ENCODE data around the gene ATG12. TPM values are rescaled to one million over a fixed set of nuclear protein-coding genes. Genes with fewer than 3 reads are reported as not detected.

The ATG12 gene
- total RNA-seq, 1 donor from 2014 or later: 50.6 TPM

DNA sequence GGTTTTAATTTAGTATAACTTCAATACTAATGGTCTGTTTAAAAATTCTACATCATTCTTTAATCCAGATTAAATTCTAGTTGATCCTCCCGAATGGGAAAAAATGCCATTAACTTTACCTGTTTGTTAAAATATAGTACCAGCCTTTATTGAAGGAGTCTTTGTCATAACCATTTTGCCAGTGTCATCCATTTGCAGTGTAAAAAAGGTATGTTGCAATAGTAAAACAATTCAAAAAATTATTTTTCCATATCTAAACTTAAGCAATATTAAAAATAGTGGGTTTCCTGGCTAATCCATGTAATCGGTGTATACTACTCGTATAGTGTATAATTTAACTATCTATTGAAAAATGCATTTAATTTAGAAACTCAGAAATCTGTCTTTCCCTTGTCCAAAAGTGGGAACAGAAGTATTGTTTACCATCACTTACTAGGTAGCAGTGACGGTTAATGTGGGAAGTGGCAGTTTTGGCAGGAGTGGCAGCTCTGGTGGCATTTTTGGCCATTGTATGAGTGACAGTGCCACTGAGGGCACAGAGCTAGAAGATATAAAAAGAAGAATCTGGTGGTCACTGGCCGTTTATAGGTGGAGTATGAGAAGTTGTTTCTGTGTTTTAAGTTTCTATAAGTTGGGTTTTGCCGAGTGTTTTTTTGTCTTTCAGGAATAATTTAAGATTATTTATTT, 2.2 kb upstream of the ATG12 start:
- intact Hi-C loops (cut with DNase I): loop anchor here (5.0 kb wide), 1 partner anchor 216 kb away; the partner anchor contains the start of gene TMED7
- Histone ChIP-seq H3K36me3 (no peaks in the 10 kb centered on the region), H3K4me3 (peak overlapping the region; percentile 86 to 99), H3K4me1 (peaks cover 58% of the 10 kb centered on the region), H3K9me3 (no peaks in the 10 kb centered on the region), H3K27me3 (no peaks in the 10 kb centered on the region), H3K27ac (peak overlapping the region; percentile 9)
- DNase-seq (ENCODE audit: extremely low spot score in 2 of 2): no peak
- no peak for TF ChIP-seq POLR2AphosphoS5 (IDR thresholded peaks at IDR 0.05; ENCODE audit: insufficient read depth in 1 of 2, low read depth in 1 of 2)
- no peak for TF ChIP-seq POLR2A (IDR thresholded peaks at IDR 0.05)
- TF ChIP-seq, protein P1, sequence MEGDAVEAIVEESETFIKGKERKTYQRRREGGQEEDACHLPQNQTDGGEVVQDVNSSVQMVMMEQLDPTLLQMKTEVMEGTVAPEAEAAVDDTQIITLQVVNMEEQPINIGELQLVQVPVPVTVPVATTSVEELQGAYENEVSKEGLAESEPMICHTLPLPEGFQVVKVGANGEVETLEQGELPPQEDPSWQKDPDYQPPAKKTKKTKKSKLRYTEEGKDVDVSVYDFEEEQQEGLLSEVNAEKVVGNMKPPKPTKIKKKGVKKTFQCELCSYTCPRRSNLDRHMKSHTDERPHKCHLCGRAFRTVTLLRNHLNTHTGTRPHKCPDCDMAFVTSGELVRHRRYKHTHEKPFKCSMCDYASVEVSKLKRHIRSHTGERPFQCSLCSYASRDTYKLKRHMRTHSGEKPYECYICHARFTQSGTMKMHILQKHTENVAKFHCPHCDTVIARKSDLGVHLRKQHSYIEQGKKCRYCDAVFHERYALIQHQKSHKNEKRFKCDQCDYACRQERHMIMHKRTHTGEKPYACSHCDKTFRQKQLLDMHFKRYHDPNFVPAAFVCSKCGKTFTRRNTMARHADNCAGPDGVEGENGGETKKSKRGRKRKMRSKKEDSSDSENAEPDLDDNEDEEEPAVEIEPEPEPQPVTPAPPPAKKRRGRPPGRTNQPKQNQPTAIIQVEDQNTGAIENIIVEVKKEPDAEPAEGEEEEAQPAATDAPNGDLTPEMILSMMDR (IDR thresholded peaks at IDR 0.05): no peak

DNA sequence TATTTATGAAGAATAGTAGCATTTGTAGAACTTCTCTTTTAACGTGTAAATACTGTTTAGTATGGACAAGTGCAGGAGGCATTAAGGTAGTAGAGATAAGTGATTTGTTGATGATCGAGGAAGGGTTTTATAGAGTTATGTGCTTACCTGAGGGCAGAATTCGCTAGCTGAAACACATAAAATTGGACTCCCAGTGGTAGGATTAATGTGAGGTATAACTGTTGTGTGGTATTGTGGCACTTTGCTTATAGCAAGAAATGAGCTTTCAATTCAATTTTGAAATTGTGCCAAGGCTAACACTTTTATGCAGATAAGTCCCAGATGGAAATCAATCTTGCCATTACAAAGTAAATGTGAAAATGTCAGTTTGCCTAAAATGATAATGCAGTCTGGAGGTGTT, 1.6 kb upstream of the ATG12 start:
- DNase-seq (ENCODE audit: extremely low spot score in 2 of 2): no peak
- H3K4me1 ChIP-seq: peaks cover 64% of the 10 kb centered on the region
- no peaks in the 10 kb centered on the region for H3K9me3 ChIP-seq
- intact Hi-C loops (cut with DNase I): loop anchor here (5.0 kb wide), 1 partner anchor 216 kb away; the partner anchor contains the start of gene TMED7
- H3K4me3 ChIP-seq: peak overlapping the region; percentile 86 to 99
- no peaks in the 10 kb centered on the region for H3K36me3 ChIP-seq
- H3K27ac ChIP-seq: peak overlapping the region; percentile 94
- TF ChIP-seq, protein P1 (IDR thresholded peaks at IDR 0.05): no peak
- TF ChIP-seq POLR2A (IDR thresholded peaks at IDR 0.05) (no peak), POLR2AphosphoS5 (IDR thresholded peaks at IDR 0.05; ENCODE audit: insufficient read depth in 1 of 2, low read depth in 1 of 2) (no peak)
- H3K27me3 ChIP-seq: no peaks in the 10 kb centered on the region

DNA sequence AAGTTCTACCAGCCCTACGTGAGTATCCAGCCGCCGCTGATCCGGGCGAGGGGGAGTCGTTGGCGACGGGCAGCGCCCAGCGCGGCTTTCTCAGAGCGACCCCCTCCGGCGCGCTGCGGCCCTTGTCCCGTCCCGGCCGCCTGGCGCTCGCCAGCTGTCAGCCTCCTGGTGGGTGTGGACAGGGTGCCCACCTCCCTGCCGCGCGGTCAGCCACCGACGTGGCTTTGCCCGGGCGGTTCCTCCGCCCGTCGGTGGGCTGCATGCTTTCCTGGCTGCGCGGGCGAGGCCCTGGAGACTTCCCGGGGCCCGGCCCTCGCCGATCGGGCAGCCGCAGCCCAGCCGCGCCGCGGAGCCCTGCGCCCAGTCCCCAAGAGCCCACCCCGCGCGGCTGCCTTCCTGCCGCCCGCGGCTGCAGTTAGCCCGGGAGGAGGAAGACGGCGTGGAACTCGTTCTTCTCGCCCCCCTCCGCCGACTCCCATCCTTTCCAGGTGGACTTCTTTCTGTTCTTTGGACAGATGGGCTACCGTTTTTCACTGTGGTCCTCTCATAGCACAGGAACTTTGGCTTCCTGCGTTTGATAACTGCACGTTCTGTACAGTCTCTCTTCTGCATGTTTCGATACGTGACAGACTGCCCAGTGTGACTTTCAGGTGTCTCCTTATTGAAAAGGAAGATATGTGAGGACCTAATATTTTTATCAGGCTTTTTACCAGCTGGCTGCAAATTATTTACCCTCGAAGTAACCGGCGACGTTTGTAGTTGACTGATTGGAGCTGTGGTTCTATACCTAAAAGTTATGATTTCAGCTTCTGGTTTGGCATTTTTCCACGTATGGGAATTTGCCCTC, 947 bp upstream of the ATG12 start:
- Histone ChIP-seq H3K36me3 (peaks cover 0 to 3% of the 10 kb centered on the region in 2 donors), H3K27ac (peak overlapping the region; percentile 94), H3K9me3 (no peaks in the 10 kb centered on the region), H3K27me3 (no peaks in the 10 kb centered on the region), H3K4me3 (peak overlapping the region; percentile 86 to 99), H3K4me1 (peaks cover 66% of the 10 kb centered on the region)
- intact Hi-C loops (cut with DNase I): loop anchor here (5.0 kb wide), 1 partner anchor 215 kb away; the partner anchor contains the start of gene TMED7
- DNase-seq (ENCODE audit: extremely low spot score in 2 of 2): no peak
- TF ChIP-seq POLR2AphosphoS5 (IDR thresholded peaks at IDR 0.05; ENCODE audit: insufficient read depth in 1 of 2, low read depth in 1 of 2) (no peak), POLR2A (IDR thresholded peaks at IDR 0.05) (no peak)
- TF ChIP-seq, protein P1 (IDR thresholded peaks at IDR 0.05): no peak

DNA sequence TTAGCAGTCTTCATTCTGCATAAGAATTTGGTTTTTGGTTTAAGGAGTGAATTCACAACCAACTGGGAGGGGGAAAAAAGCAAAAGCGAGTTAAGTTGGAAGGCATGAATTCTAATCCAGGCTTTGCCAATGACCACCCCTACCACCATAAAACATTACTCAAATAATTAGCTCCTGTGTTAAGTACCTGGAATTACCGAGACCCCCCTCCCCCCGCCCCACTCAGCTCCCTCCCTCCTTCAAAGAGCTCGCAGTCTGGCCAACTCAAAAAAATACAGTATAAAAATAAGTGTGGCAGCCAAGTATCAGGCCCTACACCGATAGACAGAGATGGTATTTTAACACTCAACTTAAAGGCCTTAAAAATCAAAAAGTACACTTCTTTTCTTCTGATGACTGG, 492 bp downstream of the ATG12 start:
- Histone ChIP-seq H3K27ac (peak overlapping the region; percentile 94), H3K9me3 (no peaks in the 10 kb centered on the region), H3K36me3 (peaks cover 0 to 17% of the 10 kb centered on the region in 2 donors), H3K27me3 (no peaks in the 10 kb centered on the region), H3K4me3 (peak overlapping the region; percentile 86 to 99), H3K4me1 (peaks cover 61% of the 10 kb centered on the region)
- intact Hi-C loops (cut with DNase I): loop anchor here (5.0 kb wide), 1 partner anchor 214 kb away; the partner anchor contains the start of gene TMED7
- TF ChIP-seq POLR2AphosphoS5 (IDR thresholded peaks at IDR 0.05; ENCODE audit: insufficient read depth in 1 of 2, low read depth in 1 of 2) (no peak), POLR2A (IDR thresholded peaks at IDR 0.05) (no peak)
- TF ChIP-seq, protein P1 (IDR thresholded peaks at IDR 0.05): no peak
- no peak for DNase-seq (ENCODE audit: extremely low spot score in 2 of 2)
